ENCODE data around the gene AP3B2.

Gene AP3B2

GRCh38 chr15:82613747-82614146, 95.9 kb downstream of the AP3B2 start:
- Histone ChIP-seq H3K9me3 (ENCODE audit: control insufficient read depth, low read length) (no peaks in the 10 kb centered on the region), H3K27me3 (ENCODE audit: control insufficient read depth, insufficient read depth, low read length) (no peaks in the 10 kb centered on the region), H3K4me1 (ENCODE audit: control insufficient read depth, insufficient read depth, low read length) (no peaks in the 10 kb centered on the region), H3K4me3 (ENCODE audit: low read length) (no peak overlapping the region), H3K36me3 (ENCODE audit: control insufficient read depth, insufficient read depth, low read length) (no peaks in the 10 kb centered on the region), H3K9ac (ENCODE audit: low read length) (no peak overlapping the region)

DNA sequence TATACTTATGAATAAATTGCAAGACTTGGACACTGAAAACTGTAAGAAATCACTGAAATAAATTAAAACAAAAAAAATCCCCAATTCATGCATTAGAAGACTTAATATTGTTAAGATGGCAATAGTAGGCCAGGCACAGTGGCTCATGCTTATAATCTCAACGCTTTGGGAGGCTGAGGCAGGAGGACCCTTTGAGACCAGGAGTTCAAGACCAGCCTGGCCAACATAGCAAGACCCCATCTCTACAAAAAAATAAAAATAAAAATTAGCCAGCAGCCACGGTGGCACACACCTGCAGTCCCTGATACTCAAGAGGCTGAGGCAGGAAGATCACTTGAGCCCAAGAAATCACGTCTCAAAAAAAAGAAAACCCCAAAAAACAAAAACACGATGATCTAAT, 98.3 kb downstream of the AP3B2 start:
- Histone ChIP-seq H3K36me3 (ENCODE audit: control insufficient read depth, insufficient read depth, low read length) (no peaks in the 10 kb centered on the region), H3K4me1 (ENCODE audit: control insufficient read depth, insufficient read depth, low read length) (no peaks in the 10 kb centered on the region), H3K4me3 (ENCODE audit: low read length) (no peak overlapping the region), H3K9me3 (ENCODE audit: control insufficient read depth, low read length) (no peaks in the 10 kb centered on the region), H3K27me3 (ENCODE audit: control insufficient read depth, insufficient read depth, low read length) (no peaks in the 10 kb centered on the region), H3K9ac (ENCODE audit: low read length) (no peak overlapping the region)

All from mucosa of stomach (tissue), 1 donor.